GM21390 (cell line): ENCODE measurements around the gene KIAA1191.

Experiments
- ATAC-seq: cut with Tn5 transposase; IDR thresholded peaks from one replicate; pipeline ENCODE4 v1.9.1; 2021; ENCODE audit not compliant: unreplicated experiment

KIAA1191 gene

DNA sequence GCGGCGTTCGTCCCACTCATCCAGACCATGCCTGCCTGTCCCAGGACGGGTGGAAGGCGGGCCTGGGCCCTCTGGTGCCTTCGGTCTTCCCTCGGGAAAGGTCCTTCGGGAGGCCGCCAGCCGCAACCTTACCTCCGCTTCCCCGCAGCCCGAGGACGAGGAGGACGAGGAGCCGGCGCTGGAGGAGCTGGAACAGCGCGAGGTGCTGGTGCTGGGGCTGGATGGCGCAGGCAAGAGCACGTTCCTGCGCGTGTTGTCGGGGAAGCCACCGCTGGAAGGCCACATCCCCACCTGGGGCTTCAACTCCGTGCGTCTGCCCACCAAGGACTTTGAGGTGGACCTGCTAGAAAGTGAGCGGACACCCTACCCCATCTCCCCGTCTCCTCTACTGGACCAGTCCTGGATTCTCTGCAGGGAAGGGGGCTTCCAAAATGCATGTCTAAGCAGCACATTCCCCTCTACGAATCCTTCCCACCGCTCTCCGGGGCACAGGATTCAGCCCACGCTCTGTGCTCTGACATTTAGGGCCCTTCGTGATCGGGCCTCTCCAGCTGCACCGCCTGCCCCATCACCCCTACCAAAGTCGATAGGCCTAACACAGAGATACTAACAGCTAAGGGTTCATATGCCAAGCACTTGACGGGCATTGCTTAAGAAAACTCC lies 4.8 kb upstream of the KIAA1191 start:
- ATAC-seq, result no peak

DNA sequence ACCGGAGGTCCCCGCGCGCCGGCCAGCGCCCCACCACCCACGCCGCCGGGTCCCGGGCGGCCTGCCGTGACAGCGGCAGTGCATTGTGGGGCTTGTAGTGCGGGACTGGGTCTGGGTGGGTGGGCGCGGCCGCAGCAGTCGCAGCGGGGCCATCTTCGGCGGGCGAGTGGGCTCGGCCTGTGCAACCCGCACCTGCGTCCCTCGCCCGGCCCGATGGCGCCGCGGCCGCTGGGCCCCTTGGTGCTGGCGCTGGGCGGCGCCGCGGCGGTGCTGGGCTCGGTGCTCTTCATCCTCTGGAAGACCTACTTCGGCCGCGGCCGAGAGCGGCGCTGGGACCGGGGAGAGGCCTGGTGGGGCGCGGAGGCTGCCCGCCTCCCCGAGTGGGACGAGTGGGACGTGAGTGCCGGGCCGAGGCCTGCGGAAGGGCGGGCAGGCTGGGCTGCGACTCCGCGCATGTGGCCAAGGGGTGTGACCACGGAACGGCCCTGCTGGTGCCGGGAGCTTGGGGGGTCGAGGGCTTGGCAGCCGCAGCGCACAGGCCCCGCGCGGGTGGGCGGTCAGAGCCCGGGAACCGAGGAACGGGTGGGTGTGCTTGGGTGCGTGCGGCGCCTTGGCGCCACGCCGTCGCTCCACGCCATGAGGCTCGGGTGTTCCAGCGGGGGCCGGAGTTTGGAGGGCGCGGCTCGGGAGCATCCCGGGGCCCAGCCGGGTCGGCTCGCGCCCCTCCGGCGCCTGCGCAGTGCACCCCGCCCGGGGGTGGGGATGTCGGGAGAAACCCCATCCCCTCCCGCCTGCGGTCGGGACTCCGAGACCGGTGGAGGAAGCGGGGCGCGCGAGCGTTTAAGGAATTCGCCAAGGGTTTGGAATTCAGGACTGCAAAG lies 4.0 kb upstream of the KIAA1191 start, which contains the start of gene ARL10:
Gene ARL10, plus strand, starts transcription at position 137 of the 881 bp plus-strand sequence. Its CDS starts 77 bp downstream, at position 214.
- ATAC-seq, result peak; percentile 40

GRCh38 chr5:176364765-176365350 lies 3.3 kb upstream of the KIAA1191 start:
- ATAC-seq, result no peak

GRCh38 chr5:176362233-176362490 lies 598 bp upstream of the KIAA1191 start:
- peak; percentile 0 for ATAC-seq

DNA sequence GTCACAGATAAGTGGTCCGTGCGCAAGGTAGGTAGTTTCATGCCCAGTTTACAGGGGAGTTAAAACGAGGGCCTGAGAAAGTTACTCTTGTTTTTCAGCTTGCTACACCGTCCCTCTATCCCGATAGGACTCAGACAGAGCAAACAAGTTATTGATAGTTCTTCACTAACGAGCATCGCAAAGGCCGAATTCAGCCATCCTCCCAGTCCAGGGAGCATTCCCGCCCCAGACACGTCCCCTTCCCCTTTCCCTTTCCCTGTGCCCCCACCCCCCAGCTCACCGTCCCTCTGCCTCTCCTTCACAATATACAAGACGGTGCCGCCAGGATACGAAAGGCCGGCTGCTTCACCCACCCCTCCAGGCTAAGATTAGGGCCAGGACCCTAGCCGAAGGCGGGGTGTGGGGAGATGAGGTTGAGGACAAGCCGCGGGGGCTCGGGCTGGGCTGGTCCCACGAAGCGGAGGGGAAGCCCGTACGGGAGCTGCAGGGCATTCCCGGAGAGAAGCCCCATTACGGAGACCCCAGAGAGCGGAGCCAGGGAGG lies 599 bp downstream of the KIAA1191 start:
- ATAC-seq, result no peak

- ATAC-seq, result no peak
Measured at GRCh38 chr5:176359658-176360057, 1.9 kb downstream of the KIAA1191 start.

- ATAC-seq, result no peak
Measured at GRCh38 chr5:176356179-176356566, 5.4 kb downstream of the KIAA1191 start.

DNA sequence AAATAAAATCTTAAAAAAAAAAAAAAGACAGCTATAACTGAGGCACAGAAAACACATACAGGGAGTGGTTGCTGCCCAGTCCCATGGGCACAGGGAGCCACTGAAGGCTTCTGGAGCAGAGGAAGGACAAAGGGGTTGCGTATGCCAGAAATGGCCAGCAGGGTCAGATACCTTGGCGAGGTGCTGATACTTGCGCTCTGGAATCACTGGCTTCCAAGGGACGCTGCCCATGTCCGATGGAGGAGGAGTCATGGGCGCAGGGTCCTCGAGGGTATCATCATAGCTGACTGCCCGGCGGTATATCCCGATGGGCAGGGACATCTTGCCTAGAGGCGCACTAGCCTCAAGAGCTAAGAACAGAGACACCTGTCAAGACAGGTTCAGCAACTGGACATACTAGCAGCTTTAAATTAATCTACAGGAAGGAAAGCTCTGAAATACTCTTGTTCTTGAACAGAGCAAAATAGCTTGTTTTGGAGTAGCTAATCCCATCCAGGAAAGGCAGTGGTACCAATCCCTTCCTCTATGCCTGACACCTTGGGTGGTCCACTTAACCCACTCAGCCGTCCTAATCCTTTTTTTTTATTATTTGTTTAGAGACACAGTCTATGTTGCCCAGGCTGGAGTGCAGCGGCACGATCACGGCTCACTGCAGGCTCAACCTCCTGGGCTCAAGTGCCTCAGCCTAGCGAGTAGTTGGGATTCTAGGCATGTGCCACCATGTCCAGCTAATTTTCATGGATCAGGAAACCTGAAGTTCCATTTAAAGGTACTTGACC lies 6.0 kb downstream of the KIAA1191 start:
- no peak for ATAC-seq

DNA sequence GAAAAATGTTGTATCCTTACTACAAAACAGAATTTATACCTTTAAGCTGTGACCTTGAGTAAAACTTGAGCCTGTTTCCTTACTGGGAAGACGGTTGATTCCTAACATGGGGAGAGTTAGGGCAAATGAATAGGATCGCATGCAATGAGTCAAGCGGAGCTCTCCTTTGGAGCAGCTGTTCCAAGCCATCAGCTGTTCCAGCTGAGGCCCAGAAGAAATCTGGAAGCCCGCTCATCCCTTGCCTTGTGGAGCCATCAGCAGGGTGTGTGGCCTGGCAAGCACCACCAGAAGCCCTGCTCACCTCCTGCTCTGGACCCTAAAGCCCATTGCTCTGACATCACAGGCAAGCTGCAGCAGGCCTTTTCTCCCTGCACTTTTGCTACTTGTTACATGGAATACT lies 8.0 kb downstream of the KIAA1191 start:
- ATAC-seq, result no peak

DNA sequence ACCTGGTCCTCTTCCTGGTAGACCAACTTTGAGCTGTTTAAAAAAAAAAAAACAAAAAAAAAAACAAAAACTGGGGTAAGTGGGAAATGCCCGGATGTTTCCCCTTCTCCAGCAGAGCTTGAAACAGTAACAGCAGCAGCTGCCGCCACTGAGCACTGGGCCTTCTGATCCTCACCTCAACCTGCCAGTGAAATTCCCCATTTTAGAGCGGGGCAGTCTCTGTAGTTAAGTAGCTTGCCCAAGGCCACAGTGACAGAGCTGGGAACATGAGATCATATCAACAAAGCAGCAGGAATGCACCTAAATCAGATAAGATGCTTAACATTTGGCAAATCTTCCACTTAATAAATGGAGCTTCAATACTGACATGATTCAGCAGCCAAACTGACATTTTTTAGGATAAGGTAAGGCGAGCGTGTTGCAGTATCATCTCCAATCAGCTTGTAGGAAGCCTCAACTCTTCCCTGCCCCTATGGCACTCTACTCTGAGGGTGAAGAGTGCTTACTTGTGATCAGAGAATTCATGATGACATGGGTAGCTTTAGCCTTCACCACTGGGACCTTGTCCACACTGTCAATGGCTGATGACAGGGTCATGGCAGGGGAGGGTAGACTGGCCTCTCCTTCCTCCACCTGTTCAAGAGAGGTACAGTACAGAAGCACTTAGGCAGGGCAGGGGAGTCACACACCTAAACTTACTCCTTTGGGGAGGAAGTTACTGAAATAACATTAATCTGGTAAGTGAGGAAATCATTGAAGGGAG lies 9.3 kb downstream of the KIAA1191 start:
- ATAC-seq, result no peak

DNA sequence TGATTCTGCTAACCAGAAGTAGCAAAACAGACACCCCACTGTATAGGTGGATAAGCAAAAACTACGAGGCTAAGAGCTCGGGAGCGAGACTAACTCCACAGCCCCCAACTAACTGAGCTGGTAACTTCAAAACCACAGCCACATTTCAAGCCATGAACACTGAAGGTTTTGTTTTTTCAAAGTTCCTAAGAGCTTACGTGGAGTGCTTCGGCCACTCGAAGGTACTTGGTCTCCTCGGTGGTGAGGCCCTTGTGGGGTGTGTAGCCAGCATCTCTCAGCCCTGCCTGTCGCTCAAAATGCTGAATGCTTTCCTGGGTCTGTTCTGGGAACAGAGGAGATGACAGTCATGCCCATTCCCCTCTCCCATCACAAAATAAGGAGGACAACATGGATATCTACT lies 11.1 kb downstream of the KIAA1191 start:
- no peak for ATAC-seq

- ATAC-seq, result no peak
Measured at GRCh38 chr5:176342766-176343458, 18.7 kb downstream of the KIAA1191 start.

DNA sequence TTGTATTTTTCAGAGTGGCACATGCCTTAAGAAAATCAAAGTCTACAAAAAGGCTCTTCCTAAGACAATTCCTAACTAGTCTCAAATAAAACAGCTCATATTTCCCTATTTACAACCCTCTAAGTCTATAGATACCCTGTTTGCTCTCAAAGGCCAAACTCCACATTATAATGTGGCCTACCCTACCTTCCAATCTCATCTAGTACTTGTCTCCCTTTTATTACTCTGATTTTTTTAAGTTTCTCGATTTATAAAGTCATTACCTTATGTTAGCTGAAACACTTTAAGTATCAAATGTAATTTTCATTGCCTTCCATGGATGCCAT lies 19.4 kb downstream of the KIAA1191 start:
- no peak for ATAC-seq

DNA sequence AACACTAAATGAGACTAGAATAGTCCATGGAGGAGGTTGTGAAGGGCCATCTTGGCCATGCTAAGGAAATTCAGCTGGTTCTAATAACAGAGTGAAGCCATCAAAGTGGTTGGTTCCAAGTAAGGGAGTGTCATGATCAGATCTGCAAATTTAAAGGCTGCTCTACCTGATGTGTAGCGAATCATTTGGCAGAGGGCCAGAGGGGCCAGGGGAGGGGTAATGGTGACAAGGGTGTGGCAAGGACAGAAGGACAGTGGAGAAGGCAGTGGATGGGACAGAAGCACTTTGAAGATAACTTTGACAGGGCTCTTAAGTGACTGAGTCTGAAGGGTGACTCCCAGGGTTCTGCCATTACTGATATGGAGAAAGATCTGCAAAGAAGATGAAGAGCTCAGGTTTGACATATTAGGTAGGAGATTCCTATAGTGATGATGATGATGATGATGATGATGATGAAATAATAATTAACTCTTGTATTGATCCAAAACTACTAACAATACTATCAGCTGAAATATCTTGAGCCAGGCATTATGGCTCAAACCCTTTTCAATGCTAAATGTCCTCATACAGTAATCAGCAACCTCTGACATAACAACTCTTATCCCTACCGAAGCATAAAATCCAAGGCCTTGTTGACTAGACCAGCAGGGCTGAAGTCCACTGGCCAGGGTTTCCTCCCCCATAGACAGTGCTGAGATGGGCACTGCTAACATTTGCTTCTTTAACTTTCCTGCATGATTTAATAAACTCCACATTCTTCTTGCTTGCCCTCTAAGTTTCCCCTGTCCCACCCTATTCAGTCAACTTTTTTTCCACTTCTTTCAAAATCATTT lies 20.0 kb downstream of the KIAA1191 start:
- no peak for ATAC-seq

- no peak for ATAC-seq
Measured at GRCh38 chr5:176339304-176339703, 22.3 kb downstream of the KIAA1191 start.

GRCh38 chr5:176337913-176338312 lies 23.7 kb downstream of the KIAA1191 start:
- no peak for ATAC-seq

- ATAC-seq, result no peak
Measured at GRCh38 chr5:176334031-176334770, 27.4 kb downstream of the KIAA1191 start.

DNA sequence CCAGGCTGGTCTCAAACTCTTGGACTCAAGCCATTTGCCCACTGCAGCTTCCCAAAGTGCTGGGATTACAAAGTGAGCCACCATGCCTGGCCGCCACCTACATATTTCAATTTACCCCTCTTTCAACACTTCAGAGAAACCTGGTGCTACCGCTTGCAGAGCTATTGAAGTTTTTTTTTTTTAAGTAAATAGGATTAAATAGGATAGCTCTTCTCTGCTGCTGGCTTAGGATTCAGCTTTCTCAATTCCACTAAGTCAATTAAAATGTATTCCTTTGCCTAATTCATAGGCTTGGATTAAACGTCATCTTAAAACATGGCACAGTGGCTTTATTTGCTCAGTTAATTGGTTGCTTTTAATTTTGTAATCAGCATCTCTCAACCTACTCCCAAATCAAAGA lies 41.0 kb downstream of the KIAA1191 start:
- ATAC-seq, result no peak
